SK-N-SH (cell line): ENCODE results near the gene GALNT12. TPM values are rescaled to one million over a fixed set of nuclear protein-coding genes. Genes with fewer than 3 reads are reported as not detected.

Source experiments
- CTCF ChIA-PET: fragments of 300-600, 350-600 bp; formaldehyde crosslinking; extraction: SDS; loops from one replicate; lab custom pipeline; 2021; lab: Yijun Ruan, JAX
- POLR2A ChIA-PET: fragments of 350-600 bp; sonication (Branson Sonifier 250); formaldehyde crosslinking; extraction: SDS; loops from one replicate; lab custom pipeline; 2020; ENCODE audit warnings: antibody characterized with exemption, inconsistent platforms; lab: Yijun Ruan, JAX
- DNase-seq: peaks from one replicate; pipeline ENCODE4 v3.0.0; 2012
- H2AFZ ChIP-seq: fragments of 200-600 bp; sonication (generic); 2 replicates; pipeline ENCODE4 v1.8.1; 2016; ENCODE audit warnings: antibody characterized with exemption, mild to moderate bottlenecking, low read depth
- H3F3A ChIP-seq: fragments of 200-600 bp; sonication (generic); replicated peaks from 2 replicates; pipeline ENCODE3; 2016; ENCODE audit warnings: antibody characterized with exemption, mild to moderate bottlenecking; ENCODE audit not compliant: insufficient read depth
- H3K27ac ChIP-seq, 2 experiments: fragments of 200-500 bp in 1 of 2; fragments of 200-600 bp in 1 of 2; sonication (Bioruptor generic) in 1 of 2; sonication (generic), shearing (Covaris generic) in 1 of 2; 2 replicates each; pipeline versions ENCODE4 v1.5.1 to v1.6.1; 2014 to 2016; ENCODE audit warnings: low read depth in 2 of 2, inconsistent platforms in 1 of 2, low read length in 1 of 2, mild to moderate bottlenecking in 1 of 2, mixed read lengths in 1 of 2
- H3K27me3 ChIP-seq: fragments of 200-600 bp; sonication (generic), shearing (Covaris generic); 2 replicates; pipeline ENCODE4 v1.6.1; 2016; ENCODE audit warnings: mixed run types; ENCODE audit not compliant: insufficient read depth
- H3K36me3 ChIP-seq, 2 experiments: fragments of 200-500 bp in 1 of 2; fragments of 200-600 bp in 1 of 2; sonication (Bioruptor generic) in 1 of 2; sonication (generic) in 1 of 2; replicated peaks in 1 of 2; 2 replicates each; pipeline versions ENCODE3 to v1.5.1; 2014 to 2016; ENCODE audit warnings: low read length in 1 of 2, mild to moderate bottlenecking in 1 of 2; ENCODE audit not compliant: insufficient read depth in 2 of 2, control insufficient read depth in 1 of 2
- H3K4me1 ChIP-seq, 2 experiments: fragments of 200-500 bp in 1 of 2; fragments of 200-600 bp in 1 of 2; sonication (Bioruptor generic) in 1 of 2; sonication (generic), shearing (Covaris generic) in 1 of 2; 2 replicates each; pipeline versions ENCODE4 v1.5.1 to v1.6.1; 2014 to 2016; ENCODE audit warnings: low read depth in 1 of 2, low read length in 1 of 2, mixed run types in 1 of 2; ENCODE audit not compliant: insufficient read depth in 2 of 2, control insufficient read depth in 1 of 2
- H3K4me2 ChIP-seq: fragments of 200-600 bp; sonication (generic), shearing (Covaris generic); 2 replicates; pipeline ENCODE4 v1.6.1; 2017; ENCODE audit warnings: mixed run types
- H3K4me3 ChIP-seq, 2 experiments: fragments of 200-500 bp in 1 of 2; fragments of 200-600 bp in 1 of 2; sonication (Bioruptor generic) in 1 of 2; sonication (generic), shearing (Covaris generic) in 1 of 2; 2 replicates each; pipeline versions ENCODE4 v1.5.1 to v1.8.1; 2014 to 2016; ENCODE audit warnings: low read depth in 2 of 2, inconsistent platforms in 1 of 2, low read length in 1 of 2, mild to moderate bottlenecking in 1 of 2, mixed read lengths in 1 of 2, moderate library complexity in 1 of 2
- H3K79me2 ChIP-seq: fragments of 200-600 bp; sonication (generic); 2 replicates; pipeline ENCODE4 v1.8.1; 2017; ENCODE audit warnings: mild to moderate bottlenecking; ENCODE audit not compliant: insufficient read depth
- H3K9ac ChIP-seq: fragments of 200-600 bp; sonication (generic); 2 replicates; pipeline ENCODE4 v1.6.1; 2017; ENCODE audit warnings: mixed run types
- H3K9me2 ChIP-seq: fragments of 200-600 bp; sonication (generic); 2 replicates; pipeline ENCODE4 v1.6.1; 2017; ENCODE audit warnings: mixed run types
- H3K9me3 ChIP-seq: fragments of 200-600 bp; sonication (generic); 2 replicates; pipeline ENCODE4 v1.6.1; 2017; ENCODE audit warnings: mixed run types, mild to moderate bottlenecking, moderate library complexity
- H4K20me1 ChIP-seq: fragments of 200-600 bp; sonication (generic); 2 replicates; pipeline ENCODE4 v1.6.1; 2017; ENCODE audit warnings: mild to moderate bottlenecking, mixed run types; ENCODE audit not compliant: insufficient read depth
- EP300 ChIP-seq, 2 experiments: IDR thresholded peaks; 2 replicates each; pipeline versions ENCODE4 v1.4.0 to v1.6.1; 2012; ENCODE audit warnings: borderline replicate concordance in 1 of 2, low read depth in 1 of 2, low read length in 1 of 2
- EZH2phosphoT487 ChIP-seq: fragments of 200-600 bp; sonication (generic); IDR thresholded peaks from 2 replicates; pipeline ENCODE4 v1.6.1; 2017; ENCODE audit warnings: low read depth, mixed run types, mild to moderate bottlenecking, antibody characterized with exemption, moderate library complexity, borderline replicate concordance
- FOSL2 ChIP-seq: IDR thresholded peaks from 2 replicates; pipeline ENCODE4 v1.4.0; 2012; ENCODE audit warnings: low read depth, mild to moderate bottlenecking, moderate library complexity, borderline replicate concordance
- GABPA ChIP-seq: IDR thresholded peaks from 2 replicates; pipeline ENCODE4 v1.4.0; 2012; ENCODE audit warnings: low read depth, mild to moderate bottlenecking
- RAD21 ChIP-seq: IDR thresholded peaks from 2 replicates; pipeline ENCODE4 v1.6.1; 2012; ENCODE audit warnings: mild to moderate bottlenecking, low read length
- REST ChIP-seq: IDR thresholded peaks from 2 replicates; pipeline ENCODE4 v1.6.1; 2012; ENCODE audit warnings: mild to moderate bottlenecking, low read depth, low read length, moderate library complexity
- RFX5 ChIP-seq: IDR thresholded peaks from 2 replicates; pipeline ENCODE4 v1.6.1; 2012; ENCODE audit warnings: mild to moderate bottlenecking, improper control_type of control experiment, low read length
- RXRA ChIP-seq: IDR thresholded peaks from 2 replicates; pipeline ENCODE4 v1.4.0; 2012; ENCODE audit warnings: low read depth, mild to moderate bottlenecking, borderline replicate concordance
- SMC3 ChIP-seq: IDR thresholded peaks from 2 replicates; pipeline ENCODE4 v1.6.1; 2012; ENCODE audit warnings: low read depth, low read length, improper control_type of control experiment
- TCF12 ChIP-seq: IDR thresholded peaks from 2 replicates; pipeline ENCODE4 v1.4.0; 2012
- WGBS: methylation state at CpG from one replicate; pipeline ENCODE4 v1.1.6; 2017; ENCODE audit warnings: low lambda C conversion rate; 5-methylcytosine and 5-hydroxymethylcytosine counted together
- polyA plus RNA-seq, 3 experiments: library from polyadenylated mRNA; depleted of rRNA; stranded (reverse); fragments of >200 nt; gene quantifications; 2 replicates each; pipeline ENCODE4 v1.2.3, GENCODE V29; 2012
- TF ChIP-seq, protein P1 (sequence below): IDR thresholded peaks from 2 replicates; pipeline ENCODE4 v1.4.0; 2012; ENCODE audit warnings: low read depth, borderline replicate concordance

Gene GALNT12
- polyA plus RNA-seq, 1 of the 3 experiments (the other 2 are of a cell fraction), result 7.4 TPM

GRCh38 chr9:98832768-98833089 is 25.3 kb downstream of the GALNT12 start (continued):
- no peak for TF ChIP-seq REST
- TF ChIP-seq, protein P1, sequence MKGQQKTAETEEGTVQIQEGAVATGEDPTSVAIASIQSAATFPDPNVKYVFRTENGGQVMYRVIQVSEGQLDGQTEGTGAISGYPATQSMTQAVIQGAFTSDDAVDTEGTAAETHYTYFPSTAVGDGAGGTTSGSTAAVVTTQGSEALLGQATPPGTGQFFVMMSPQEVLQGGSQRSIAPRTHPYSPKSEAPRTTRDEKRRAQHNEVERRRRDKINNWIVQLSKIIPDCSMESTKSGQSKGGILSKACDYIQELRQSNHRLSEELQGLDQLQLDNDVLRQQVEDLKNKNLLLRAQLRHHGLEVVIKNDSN, result no peak

DNA sequence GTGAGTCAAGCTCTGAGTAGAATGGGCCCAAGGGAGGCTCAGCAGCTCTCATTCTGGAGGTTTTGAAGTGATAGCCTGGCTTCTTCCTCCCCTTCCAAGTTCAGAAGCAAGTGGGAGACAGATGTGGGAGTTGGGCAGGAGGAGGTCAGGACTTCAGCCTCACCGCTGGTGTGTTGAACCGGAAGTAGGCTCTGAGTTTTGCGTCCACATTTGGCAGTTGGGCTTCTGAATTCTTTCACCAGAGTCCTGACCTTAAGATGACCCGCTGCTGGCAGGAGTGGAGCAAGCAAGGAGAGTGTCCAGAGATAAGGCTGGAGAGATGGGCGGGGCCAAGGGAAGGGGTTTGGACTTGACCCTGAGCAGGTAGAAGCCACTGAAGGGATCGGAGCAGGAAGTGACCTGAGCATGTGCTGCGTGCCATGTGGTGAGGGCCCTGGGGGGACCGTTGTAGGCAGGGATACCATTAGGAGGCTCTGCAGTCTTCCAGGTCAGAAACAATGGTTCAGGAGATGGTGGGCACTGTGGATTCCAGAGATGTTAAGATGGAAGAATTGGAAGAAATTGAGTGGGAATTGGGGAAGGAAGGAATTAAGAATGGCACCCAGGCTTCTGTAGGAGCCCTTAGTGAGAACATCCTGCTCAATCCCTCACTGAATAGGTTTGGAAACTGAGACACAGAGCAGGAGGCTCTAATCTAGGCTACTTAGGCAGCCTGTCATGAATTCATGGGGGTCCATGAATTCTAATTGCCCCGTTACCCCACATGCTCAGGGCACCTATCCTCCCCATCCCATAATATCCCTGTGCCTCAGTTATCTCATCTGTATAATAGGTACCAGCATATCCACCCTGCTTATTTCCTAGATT is 25.9 kb downstream of the GALNT12 start:
- Histone ChIP-seq H3K36me3 (no peaks in the 10 kb centered on the region), H3K27ac (no peak overlapping the region), H3K79me2 (no peaks in the 10 kb centered on the region), H3K9me3 (no peaks in the 10 kb centered on the region), H3K9me2 (no peaks in the 10 kb centered on the region), H2AFZ (no peak overlapping the region), H3K4me2 (no peak overlapping the region), H3K4me3 (no peak overlapping the region), H4K20me1 (no peaks in the 10 kb centered on the region)
- DNase-seq, result no peak
- POLR2A ChIA-PET, result no interaction called here
- TF ChIP-seq RFX5, result no peak
- TF ChIP-seq TCF12, result no peak
- TF ChIP-seq EP300 (IDR thresholded peaks at IDR 0.05; ENCODE audit: borderline replicate concordance in 1 of 2, low read depth in 1 of 2, low read length in 1 of 2), result no peak
- no peak for TF ChIP-seq EZH2phosphoT487
- TF ChIP-seq, protein P1, result no peak
- TF ChIP-seq GABPA, result no peak
- TF ChIP-seq, all 33 proteins: peak for 0
- CTCF ChIA-PET, result no interaction called here
- no peak overlapping the region for H3K9ac ChIP-seq
- no peaks in the 10 kb centered on the region for H3F3A ChIP-seq
- 88% methylated on average over 8 of the region's 9 CpGs for WGBS
- no peaks in the 10 kb centered on the region for H3K27me3 ChIP-seq
- H3K4me1 ChIP-seq, result no peaks in the 10 kb centered on the region

- ChIA-PET POLR2A (no interaction called here), CTCF (no interaction called here)
- 80% methylated on average over 8 of the region's 9 CpGs for WGBS
- H4K20me1 ChIP-seq, result no peaks in the 10 kb centered on the region
- H3K27me3 ChIP-seq, result no peaks in the 10 kb centered on the region
- H3K36me3 ChIP-seq, result no peaks in the 10 kb centered on the region
- H3K9me2 ChIP-seq, result no peaks in the 10 kb centered on the region
- H3K4me2 ChIP-seq, result no peak overlapping the region
- H3K4me3 ChIP-seq, result no peak overlapping the region
- no peak for DNase-seq
- no peaks in the 10 kb centered on the region for H3K9me3 ChIP-seq
- H2AFZ ChIP-seq, result no peak overlapping the region
- H3F3A ChIP-seq, result no peaks in the 10 kb centered on the region
- no peaks in the 10 kb centered on the region for H3K79me2 ChIP-seq
- no peak overlapping the region for H3K9ac ChIP-seq
- H3K4me1 ChIP-seq, result no peaks in the 10 kb centered on the region
- H3K27ac ChIP-seq, result no peak overlapping the region
- TF ChIP-seq SMC3 (no peak), FOSL2 (no peak), RXRA (no peak), RAD21 (no peak)
- TF ChIP-seq, protein P1, result no peak
Measured at GRCh38 chr9:98834386-98834785, 26.9 kb downstream of the GALNT12 start.
